C4-2B (cell line): ENCODE measurements around the gene GRB10.

Experiments used
- H3K27ac ChIP-seq: fragments of 450-650 bp; 2 replicates; pipeline ENCODE4 v1.5.1; 2017
- ZFX ChIP-seq: fragments of 450-650 bp; IDR thresholded peaks from 2 replicates; pipeline ENCODE4 v1.6.1; 2017
- TF ChIP-seq, protein P1 (sequence below): fragments of 450-650 bp; conservative IDR thresholded peaks from 2 replicates; pipeline ENCODE4 v1.5.1; 2017; ENCODE audit warnings: mild to moderate bottlenecking

GRB10 gene

DNA sequence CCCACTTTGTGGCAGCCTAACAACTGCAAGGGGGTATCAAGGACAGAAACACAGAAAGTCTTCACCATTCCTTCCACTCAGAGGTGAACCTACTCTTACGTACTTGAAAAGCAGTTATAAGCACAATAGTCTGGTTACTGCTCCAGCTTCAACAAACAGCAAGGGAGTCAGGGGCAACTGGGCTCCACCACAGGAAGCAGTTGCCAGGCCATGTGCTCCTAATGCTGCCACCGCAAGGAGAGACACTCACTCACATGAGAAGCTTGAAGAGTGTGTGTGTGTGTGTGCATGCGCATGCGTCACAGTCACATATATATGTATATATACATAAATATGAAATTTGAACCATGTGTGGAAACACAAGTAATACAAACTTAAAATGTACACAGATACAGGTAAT lies 65.5 kb downstream of the GRB10 start:
- no peak overlapping the region for H3K27ac ChIP-seq
- TF ChIP-seq ZFX = no peak
- TF ChIP-seq, protein P1, sequence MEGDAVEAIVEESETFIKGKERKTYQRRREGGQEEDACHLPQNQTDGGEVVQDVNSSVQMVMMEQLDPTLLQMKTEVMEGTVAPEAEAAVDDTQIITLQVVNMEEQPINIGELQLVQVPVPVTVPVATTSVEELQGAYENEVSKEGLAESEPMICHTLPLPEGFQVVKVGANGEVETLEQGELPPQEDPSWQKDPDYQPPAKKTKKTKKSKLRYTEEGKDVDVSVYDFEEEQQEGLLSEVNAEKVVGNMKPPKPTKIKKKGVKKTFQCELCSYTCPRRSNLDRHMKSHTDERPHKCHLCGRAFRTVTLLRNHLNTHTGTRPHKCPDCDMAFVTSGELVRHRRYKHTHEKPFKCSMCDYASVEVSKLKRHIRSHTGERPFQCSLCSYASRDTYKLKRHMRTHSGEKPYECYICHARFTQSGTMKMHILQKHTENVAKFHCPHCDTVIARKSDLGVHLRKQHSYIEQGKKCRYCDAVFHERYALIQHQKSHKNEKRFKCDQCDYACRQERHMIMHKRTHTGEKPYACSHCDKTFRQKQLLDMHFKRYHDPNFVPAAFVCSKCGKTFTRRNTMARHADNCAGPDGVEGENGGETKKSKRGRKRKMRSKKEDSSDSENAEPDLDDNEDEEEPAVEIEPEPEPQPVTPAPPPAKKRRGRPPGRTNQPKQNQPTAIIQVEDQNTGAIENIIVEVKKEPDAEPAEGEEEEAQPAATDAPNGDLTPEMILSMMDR = no peak

- 0 out of 2 replicates have a peak overlapping the region, but pooled peaks have one; percentile 1 for H3K27ac ChIP-seq
- no peak for TF ChIP-seq ZFX
- TF ChIP-seq, protein P1 = no peak
These were observed 67.8 kb downstream of the GRB10 start for GRCh38 chr7:50714857-50715256.

- H3K27ac ChIP-seq = no peak overlapping the region
- TF ChIP-seq, protein P1 = no peak
- no peak for TF ChIP-seq ZFX
These were observed 69.4 kb downstream of the GRB10 start for GRCh38 chr7:50713123-50713965.

GRCh38 chr7:50712252-50713122 lies 70.2 kb downstream of the GRB10 start:
- TF ChIP-seq, protein P1 = no peak
- TF ChIP-seq ZFX = no peak
- H3K27ac ChIP-seq = no peak overlapping the region

DNA sequence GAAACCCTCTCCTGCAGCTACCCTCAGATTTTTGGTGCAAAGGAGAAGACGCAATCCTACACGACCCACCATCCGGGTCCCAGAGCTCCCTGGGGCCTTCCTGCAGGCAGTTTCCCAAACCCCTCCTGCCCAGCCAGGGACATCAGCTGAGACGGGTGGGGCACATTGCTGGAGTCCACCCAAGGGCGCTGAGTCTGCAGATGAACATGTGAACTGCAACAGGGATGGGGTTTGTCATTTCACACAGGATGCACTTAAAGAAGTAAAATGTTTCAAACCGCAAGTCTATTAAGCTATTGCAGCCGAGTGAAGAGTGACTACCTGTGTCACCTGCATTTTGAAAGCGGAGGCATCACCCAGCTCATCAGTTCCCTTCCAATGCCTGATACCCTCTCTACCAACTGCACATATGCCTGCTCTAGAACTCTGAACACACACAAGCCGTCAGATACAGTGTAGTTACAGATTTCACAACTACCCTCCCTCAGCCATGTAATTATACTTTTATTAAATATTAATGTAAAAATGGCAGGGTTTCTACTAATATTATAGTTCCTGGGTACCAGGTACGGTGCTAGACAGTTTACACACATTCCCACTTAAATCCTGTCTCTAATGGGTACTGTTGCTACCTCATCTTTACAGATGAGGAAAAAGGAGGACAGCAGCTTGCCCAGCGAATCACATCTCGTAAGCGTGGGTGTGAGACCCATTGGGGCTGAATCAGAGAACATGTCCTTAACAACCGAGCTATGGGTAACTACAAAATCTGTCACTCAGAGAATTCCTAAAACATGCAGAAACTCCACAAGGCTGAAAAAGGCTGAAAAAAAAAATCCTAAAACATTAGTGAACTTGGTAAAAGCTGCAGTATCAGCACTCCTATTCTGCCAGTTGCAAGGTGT lies 71.2 kb downstream of the GRB10 start:
- no peak for TF ChIP-seq ZFX
- TF ChIP-seq, protein P1 = no peak
- H3K27ac ChIP-seq = peak overlapping the region; percentile 7; the same call in 1 of the 2 replicates

DNA sequence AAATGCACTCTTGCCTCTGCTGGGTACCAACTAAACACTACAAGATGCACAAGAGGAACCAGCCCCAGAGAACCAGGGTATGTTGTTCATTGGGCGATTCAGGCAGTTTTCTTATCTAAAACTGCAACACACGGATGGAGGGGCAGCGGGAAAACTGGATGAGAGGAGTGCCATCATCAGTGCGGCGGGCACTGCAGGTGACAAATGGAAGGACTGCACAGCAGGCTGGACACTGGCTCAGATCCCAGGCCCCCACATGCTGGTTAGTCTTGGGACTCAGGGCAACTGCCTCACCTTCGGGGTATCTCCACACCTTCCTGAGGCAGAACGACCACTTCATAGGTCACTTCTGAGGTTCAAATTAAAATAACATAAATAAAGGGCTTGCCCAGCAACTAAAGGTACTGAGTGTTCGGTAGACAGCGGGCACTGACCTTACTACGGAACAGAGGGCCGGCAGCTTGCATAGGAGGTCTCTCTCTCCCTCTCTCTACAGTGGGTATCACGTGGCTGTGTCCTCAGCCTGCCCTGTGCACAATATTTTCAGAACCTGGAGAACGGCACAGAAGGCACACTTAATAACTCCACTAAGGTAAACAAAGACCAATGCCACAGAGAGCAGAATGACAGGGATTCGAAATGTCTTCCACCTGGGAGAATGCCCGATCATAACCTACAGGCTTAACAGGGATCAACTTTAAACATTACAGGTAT lies 72.1 kb downstream of the GRB10 start:
- H3K27ac ChIP-seq = peak overlapping the region; percentile 7; the same call in 1 of the 2 replicates
- TF ChIP-seq, protein P1 = no peak
- no peak for TF ChIP-seq ZFX
